WERI-Rb-1 (cell line): ENCODE measurements around the gene AK2.

Source experiments
- DNase-seq: peaks from one replicate; pipeline ENCODE4 v3.0.0-alpha.2; 2020
- H3K27ac ChIP-seq: fragments of 250-450 bp; sonication (Bioruptor Pico); 2 replicates; pipeline ENCODE4 v1.5.1; 2020; ENCODE audit warnings: mild to moderate bottlenecking, moderate library complexity
- H3K27me3 ChIP-seq: fragments of 250-450 bp; sonication (Bioruptor Pico); 2 replicates; pipeline ENCODE4 v1.5.1; 2021; ENCODE audit warnings: mild to moderate bottlenecking, low read depth, moderate library complexity; ENCODE audit not compliant: insufficient read depth, severe bottlenecking
- H3K36me3 ChIP-seq: fragments of 250-450 bp; sonication (Bioruptor Pico); 2 replicates; pipeline ENCODE4 v1.5.1; 2020; ENCODE audit warnings: mild to moderate bottlenecking, moderate library complexity
- H3K4me3 ChIP-seq: 2 replicates; pipeline ENCODE4 v1.5.1; 2011; ENCODE audit warnings: low read depth, mild to moderate bottlenecking, control low read depth, low read length
- H3K9me3 ChIP-seq: fragments of 250-450 bp; sonication (Bioruptor Pico); 2 replicates; pipeline ENCODE4 v1.5.1; 2021; ENCODE audit warnings: mild to moderate bottlenecking, moderate library complexity; ENCODE audit not compliant: severe bottlenecking
- TF ChIP-seq, protein P1 (sequence below): IDR thresholded peaks from 2 replicates; pipeline ENCODE4 v1.5.1; 2011; ENCODE audit warnings: low read depth, mild to moderate bottlenecking, control low read depth, inconsistent platforms, low read length

The AK2 gene

DNA sequence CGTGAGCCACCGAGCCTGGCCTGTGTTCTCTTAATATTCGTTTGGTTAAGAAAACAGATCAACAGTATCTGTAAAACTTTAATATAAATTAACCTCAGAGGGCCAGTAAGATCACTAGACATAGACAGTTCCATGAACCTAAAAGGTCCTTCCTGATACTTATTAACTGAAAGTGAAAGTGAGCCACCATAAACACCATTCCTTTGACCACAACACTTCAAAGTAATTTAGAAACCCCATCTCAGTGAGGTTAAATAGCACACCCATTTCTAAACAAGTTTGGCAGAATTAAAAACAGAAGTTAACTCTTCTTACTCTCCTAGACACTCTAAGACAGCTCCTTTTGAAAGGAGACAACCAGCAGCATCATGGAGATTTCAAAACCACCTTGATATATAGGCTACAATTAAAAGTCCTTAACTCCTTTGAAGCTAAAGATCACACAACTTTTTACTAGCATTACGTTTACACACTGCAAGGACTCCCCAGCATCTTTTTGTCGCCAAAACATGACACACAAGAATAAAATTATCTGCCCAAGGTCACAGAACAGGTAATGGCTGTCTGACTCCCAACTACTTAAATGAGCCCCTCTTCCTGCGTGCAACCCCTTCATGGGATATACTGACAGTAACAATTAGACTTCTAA is 74.3 kb downstream of the AK2 start:
- no peak overlapping the region for H3K4me3 ChIP-seq
- TF ChIP-seq, protein P1, sequence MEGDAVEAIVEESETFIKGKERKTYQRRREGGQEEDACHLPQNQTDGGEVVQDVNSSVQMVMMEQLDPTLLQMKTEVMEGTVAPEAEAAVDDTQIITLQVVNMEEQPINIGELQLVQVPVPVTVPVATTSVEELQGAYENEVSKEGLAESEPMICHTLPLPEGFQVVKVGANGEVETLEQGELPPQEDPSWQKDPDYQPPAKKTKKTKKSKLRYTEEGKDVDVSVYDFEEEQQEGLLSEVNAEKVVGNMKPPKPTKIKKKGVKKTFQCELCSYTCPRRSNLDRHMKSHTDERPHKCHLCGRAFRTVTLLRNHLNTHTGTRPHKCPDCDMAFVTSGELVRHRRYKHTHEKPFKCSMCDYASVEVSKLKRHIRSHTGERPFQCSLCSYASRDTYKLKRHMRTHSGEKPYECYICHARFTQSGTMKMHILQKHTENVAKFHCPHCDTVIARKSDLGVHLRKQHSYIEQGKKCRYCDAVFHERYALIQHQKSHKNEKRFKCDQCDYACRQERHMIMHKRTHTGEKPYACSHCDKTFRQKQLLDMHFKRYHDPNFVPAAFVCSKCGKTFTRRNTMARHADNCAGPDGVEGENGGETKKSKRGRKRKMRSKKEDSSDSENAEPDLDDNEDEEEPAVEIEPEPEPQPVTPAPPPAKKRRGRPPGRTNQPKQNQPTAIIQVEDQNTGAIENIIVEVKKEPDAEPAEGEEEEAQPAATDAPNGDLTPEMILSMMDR = no peak

DNA sequence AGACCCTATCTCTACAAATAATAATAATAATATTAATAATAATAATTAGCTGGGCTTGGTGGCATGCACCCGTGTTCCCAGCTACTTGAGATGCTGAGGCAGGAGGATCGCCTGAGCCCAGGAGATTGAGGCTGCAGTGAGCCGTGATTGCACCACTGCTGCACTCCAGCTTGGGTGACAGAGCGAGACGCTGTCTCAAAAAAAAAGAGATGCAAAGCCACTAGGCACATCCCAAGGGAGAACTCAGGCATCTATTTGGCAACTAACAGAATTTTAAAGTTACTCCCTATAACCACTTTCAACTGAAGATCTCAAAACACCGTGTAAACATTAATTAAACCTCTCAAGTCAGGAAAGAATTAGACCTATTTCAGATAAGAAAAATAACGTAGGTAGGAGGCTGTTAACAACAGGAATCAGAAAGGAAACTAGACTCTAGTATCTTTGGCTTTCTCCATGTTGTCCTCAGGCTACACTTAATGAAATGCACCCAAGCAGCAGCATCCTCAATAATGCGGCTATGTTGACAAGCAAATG is 75.8 kb downstream of the AK2 start:
- no peaks in the 10 kb centered on the region for H3K9me3 ChIP-seq
- no peak for DNase-seq
- peaks cover 5% of the 10 kb centered on the region; the same call in 1 of the 2 replicates for H3K36me3 ChIP-seq
- H3K27me3 ChIP-seq = no peaks in the 10 kb centered on the region
- H3K27ac ChIP-seq = no peak overlapping the region
- TF ChIP-seq, protein P1 = no peak
- H3K4me3 ChIP-seq = no peak overlapping the region

More for the DNA sequence above, 74.3 kb downstream of the AK2 start:
- no peak overlapping the region for H3K27ac ChIP-seq
- no peak for DNase-seq
- H3K27me3 ChIP-seq = no peaks in the 10 kb centered on the region
- no peaks in the 10 kb centered on the region for H3K9me3 ChIP-seq
- H3K36me3 ChIP-seq = peaks cover 5% of the 10 kb centered on the region; the same call in 1 of the 2 replicates

DNA sequence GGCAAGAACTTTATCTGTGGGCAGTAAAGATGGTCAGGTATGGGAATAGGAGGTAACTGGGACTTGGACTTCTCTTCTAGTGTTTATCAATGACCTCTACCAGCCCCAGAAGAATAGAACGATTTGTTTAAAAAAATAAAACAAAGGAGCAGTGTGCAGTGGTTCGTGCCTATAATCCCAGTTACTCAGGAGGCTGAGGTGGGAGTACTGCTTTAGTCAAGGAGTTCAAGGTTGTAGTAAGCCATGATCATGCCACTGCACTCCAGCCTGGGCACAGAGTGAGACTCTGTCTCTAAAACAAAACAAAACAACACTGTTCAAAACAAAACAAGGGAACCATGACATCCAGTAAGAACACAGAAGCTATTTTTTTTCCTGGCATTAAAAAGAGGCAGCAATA is 76.3 kb downstream of the AK2 start:
- no peak overlapping the region for H3K27ac ChIP-seq
- TF ChIP-seq, protein P1 = no peak
- H3K4me3 ChIP-seq = no peak overlapping the region

DNA sequence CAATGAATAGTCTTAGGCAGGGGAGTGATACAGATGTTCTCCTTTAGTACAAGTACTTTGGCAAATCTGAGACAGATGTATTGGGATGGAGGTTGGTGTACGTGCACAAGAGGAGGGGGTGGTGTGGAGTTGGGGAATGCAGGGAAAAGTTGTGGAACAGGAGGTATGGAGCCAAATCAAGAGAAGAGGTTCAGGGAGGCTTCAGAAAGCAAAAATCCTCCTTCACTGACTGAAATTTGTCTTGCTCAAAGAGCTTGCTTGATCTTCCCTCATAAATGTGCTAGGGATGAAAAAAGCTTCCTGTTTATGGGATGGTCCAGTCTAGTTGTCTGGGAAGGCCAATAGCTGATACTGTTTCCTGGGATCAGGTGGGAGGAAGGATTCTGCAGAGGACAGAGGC is 77.9 kb downstream of the AK2 start:
- H3K9me3 ChIP-seq = no peaks in the 10 kb centered on the region
- H3K27ac ChIP-seq = no peak overlapping the region
- no peaks in the 10 kb centered on the region for H3K27me3 ChIP-seq
- TF ChIP-seq, protein P1 = no peak
- peaks cover 5% of the 10 kb centered on the region; the same call in 1 of the 2 replicates for H3K36me3 ChIP-seq
- no peak for DNase-seq
- H3K4me3 ChIP-seq = no peak overlapping the region

More for the DNA sequence above, 76.3 kb downstream of the AK2 start:
- Histone ChIP-seq H3K9me3 (no peaks in the 10 kb centered on the region), H3K27me3 (no peaks in the 10 kb centered on the region), H3K36me3 (peaks cover 5% of the 10 kb centered on the region; the same call in 1 of the 2 replicates)
- no peak for DNase-seq
